Measurements from ENCODE around the gene KRTAP10-11.

DNA sequence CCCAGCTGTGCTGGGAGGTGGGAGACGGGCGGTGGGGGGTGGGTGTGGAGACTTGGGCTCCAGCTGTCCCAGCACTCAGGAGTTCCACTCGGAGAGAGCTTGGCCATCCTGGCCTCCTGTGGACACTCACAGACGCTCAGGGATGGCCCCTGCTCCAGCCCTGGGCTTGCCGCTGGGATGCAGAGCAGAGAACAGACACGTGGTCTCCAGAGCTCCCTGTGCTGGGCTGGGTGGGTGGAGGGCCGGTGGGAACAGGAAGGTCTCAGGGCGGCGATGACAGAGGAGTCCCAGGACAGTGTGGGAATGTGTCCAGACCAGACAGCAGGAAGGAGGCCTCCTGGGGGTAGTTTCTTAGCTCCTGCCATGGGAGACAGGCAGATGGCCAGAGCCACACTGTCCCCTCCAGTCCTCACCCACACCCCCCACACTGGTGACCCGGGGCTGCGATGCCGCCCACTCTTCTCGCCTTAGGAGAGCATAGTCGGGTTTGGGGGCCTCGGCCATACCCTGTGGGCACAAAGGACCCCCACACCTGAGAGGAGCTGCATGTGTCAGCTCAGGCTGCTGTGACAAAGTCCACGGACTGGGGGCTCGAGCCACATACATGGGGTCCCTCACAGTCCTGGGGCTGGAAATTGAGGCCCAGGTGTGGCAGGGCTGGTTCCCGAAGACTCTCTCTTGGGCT lies 17.4 kb upstream of the KRTAP10-11 start:
- TF ChIP-seq ESRRG (CRISPR knock-in tag; IDR thresholded peaks at IDR 0.05) (no peak), RARB (CRISPR knock-in tag; IDR thresholded peaks at IDR 0.05) (no peak), ISL1 (CRISPR knock-in tag; IDR thresholded peaks at IDR 0.05) (no peak), PPARA (CRISPR knock-in tag; IDR thresholded peaks at IDR 0.05; ENCODE audit: borderline replicate concordance) (no peak), ZNF8 (CRISPR knock-in tag; IDR thresholded peaks at IDR 0.05) (no peak)
- TF ChIP-seq, protein P1, sequence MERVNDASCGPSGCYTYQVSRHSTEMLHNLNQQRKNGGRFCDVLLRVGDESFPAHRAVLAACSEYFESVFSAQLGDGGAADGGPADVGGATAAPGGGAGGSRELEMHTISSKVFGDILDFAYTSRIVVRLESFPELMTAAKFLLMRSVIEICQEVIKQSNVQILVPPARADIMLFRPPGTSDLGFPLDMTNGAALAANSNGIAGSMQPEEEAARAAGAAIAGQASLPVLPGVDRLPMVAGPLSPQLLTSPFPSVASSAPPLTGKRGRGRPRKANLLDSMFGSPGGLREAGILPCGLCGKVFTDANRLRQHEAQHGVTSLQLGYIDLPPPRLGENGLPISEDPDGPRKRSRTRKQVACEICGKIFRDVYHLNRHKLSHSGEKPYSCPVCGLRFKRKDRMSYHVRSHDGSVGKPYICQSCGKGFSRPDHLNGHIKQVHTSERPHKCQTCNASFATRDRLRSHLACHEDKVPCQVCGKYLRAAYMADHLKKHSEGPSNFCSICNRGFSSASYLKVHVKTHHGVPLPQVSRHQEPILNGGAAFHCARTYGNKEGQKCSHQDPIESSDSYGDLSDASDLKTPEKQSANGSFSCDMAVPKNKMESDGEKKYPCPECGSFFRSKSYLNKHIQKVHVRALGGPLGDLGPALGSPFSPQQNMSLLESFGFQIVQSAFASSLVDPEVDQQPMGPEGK (CRISPR knock-in tag; IDR thresholded peaks at IDR 0.05; ENCODE audit: borderline replicate concordance), result no peak
- TF ChIP-seq, protein P2, sequence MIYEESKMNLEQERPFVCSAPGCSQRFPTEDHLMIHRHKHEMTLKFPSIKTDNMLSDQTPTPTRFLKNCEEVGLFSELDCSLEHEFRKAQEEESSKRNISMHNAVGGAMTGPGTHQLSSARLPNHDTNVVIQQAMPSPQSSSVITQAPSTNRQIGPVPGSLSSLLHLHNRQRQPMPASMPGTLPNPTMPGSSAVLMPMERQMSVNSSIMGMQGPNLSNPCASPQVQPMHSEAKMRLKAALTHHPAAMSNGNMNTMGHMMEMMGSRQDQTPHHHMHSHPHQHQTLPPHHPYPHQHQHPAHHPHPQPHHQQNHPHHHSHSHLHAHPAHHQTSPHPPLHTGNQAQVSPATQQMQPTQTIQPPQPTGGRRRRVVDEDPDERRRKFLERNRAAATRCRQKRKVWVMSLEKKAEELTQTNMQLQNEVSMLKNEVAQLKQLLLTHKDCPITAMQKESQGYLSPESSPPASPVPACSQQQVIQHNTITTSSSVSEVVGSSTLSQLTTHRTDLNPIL (CRISPR knock-in tag; IDR thresholded peaks at IDR 0.05; ENCODE audit: low read depth), result no peak

All from SK-N-SH treated with all-trans-retinoic acid at 6 μM for 48 hours (cell line).